ENCODE results near the gene NAV2.
A peak's percentile ranks its signal among the peaks of the same experiment; 100 is the strongest.
"Not testable (repeated sequence)": the region's sequence is repeated elsewhere in the genome, so short reads cannot be mapped to it uniquely, and the experiment has no call there.

The NAV2 gene

GRCh38 chr11:19907008-19907579 is 194.5 kb downstream of the NAV2 start:
- no peak for DNase-seq

- DNase-seq: no peak
Measured at GRCh38 chr11:19907839-19908238, 195.2 kb downstream of the NAV2 start.

GRCh38 chr11:19910931-19911330 is 198.3 kb downstream of the NAV2 start:
- DNase-seq: no peak

GRCh38 chr11:19912115-19912957 is 199.7 kb downstream of the NAV2 start:
- no peak for DNase-seq

- DNase-seq: no peak
Measured at GRCh38 chr11:19912958-19913892, 200.6 kb downstream of the NAV2 start.

- no peak for DNase-seq
Measured at GRCh38 chr11:19913893-19914249, 201.2 kb downstream of the NAV2 start.

- DNase-seq: no peak
Measured at GRCh38 chr11:19915808-19916207, 203.2 kb downstream of the NAV2 start.

- DNase-seq: no peak
Measured at GRCh38 chr11:19917069-19917468, 204.4 kb downstream of the NAV2 start.

GRCh38 chr11:19918302-19919049 is 205.8 kb downstream of the NAV2 start:
- no peak for DNase-seq

- DNase-seq: no peak
Measured at GRCh38 chr11:19919050-19919561, 206.5 kb downstream of the NAV2 start.

GRCh38 chr11:19920982-19921381 is 208.3 kb downstream of the NAV2 start:
- DNase-seq: no peak

GRCh38 chr11:19921976-19922688 is 209.5 kb downstream of the NAV2 start:
- DNase-seq: no peak

GRCh38 chr11:19922689-19923035 is 210.0 kb downstream of the NAV2 start:
- no peak for DNase-seq

- no peak for DNase-seq
Measured at GRCh38 chr11:19923626-19924025, 211.0 kb downstream of the NAV2 start.

- no peak for DNase-seq
Measured at GRCh38 chr11:19924311-19924710, 211.7 kb downstream of the NAV2 start.

GRCh38 chr11:19924716-19925115 is 212.1 kb downstream of the NAV2 start:
- no peak for DNase-seq

GRCh38 chr11:19927403-19927802 is 214.8 kb downstream of the NAV2 start:
- DNase-seq: not testable (repeated sequence)

- DNase-seq: no peak
Measured at GRCh38 chr11:19929147-19929546, 216.5 kb downstream of the NAV2 start.

- no peak for DNase-seq
Measured at GRCh38 chr11:19929655-19930054, 217.0 kb downstream of the NAV2 start.

- DNase-seq: peak; percentile 67
Measured at GRCh38 chr11:19931141-19931770, 218.6 kb downstream of the NAV2 start.

GRCh38 chr11:19931771-19932369 is 219.2 kb downstream of the NAV2 start:
- no peak for DNase-seq

All from right hindlimb (tissue), 1 donor.